T-helper 2 cell (primary cell): ENCODE data around the gene MMP3.

Source experiments
- DNase-seq, 5 experiments: peaks; one replicate each; pipeline versions ENCODE4 v3.0.0 to v3.0.0-alpha.2; 2012 to 2022

Gene MMP3

DNA sequence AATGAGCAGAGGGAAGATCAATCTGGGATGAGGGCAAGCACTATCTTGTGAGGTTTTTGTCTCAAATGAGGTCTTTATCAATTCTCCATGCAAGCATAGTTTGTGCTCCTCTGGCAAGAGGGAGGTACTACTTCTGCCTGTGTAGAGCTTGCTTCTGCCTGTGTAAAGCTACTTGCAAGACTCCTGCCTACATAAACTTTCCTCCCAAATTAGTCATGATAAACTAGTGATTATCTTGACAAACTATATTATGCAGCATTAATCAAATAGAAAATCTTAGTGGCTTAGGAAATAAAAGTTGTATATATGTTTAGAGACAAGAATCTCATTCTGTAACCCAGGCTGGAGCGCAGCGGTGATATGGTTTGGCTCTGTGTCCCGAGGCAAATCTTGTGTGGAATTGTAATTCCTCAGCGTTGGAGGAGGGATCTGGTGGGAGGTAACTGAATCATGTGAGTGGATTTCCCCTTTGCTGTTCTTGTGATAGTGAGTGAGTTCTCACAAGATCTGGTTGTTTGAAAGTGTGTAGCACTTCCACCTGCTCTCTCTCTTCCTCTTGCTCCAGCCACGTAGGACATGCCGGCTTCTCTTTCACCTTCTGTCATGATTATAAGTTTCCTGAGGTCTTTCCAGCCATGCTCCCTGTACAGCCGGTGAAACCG lies 54.9 kb downstream of the MMP3 start:
- DNase-seq, result no peak
